Lung microvascular endothelial cell (primary cell): ENCODE measurements around the gene MYZAP. TPM values are rescaled to one million over a fixed set of nuclear protein-coding genes. Genes with fewer than 3 reads are reported as not detected.

Experiments used
- DNase-seq, 2 donors: peaks; one replicate each; pipeline versions ENCODE4 v3.0.0 to v3.0.0-alpha.2; 2010; ENCODE audit warnings: low read depth in 2 of 2
- total RNA-seq: library from RNA; depleted of rRNA; stranded (reverse); fragments of >200 nt; gene quantifications from 2 replicates; pipeline ENCODE4 v1.2.1, GENCODE V29; 2014

The MYZAP gene
- total RNA-seq, 1 donor from 2014 or later: 86.3 TPM

GRCh38 chr15:57657619-57658018 is 65.9 kb downstream of the MYZAP start:
- DNase-seq: no peak

- DNase-seq: no peak
These were observed 70.5 kb downstream of the MYZAP start for GRCh38 chr15:57662091-57662744.

GRCh38 chr15:57662802-57663201 is 71.1 kb downstream of the MYZAP start:
- DNase-seq: no peak

GRCh38 chr15:57663262-57663661 is 71.6 kb downstream of the MYZAP start:
- DNase-seq: no peak

GRCh38 chr15:57665194-57665593 is 73.5 kb downstream of the MYZAP start:
- DNase-seq: no peak

GRCh38 chr15:57665939-57666338 is 74.2 kb downstream of the MYZAP start:
- DNase-seq: no peak

GRCh38 chr15:57667171-57667849 is 75.6 kb downstream of the MYZAP start:
- DNase-seq: peak; percentile 58 to 66

GRCh38 chr15:57668016-57668415 is 76.3 kb downstream of the MYZAP start:
- no peak for DNase-seq

GRCh38 chr15:57671636-57672035 is 79.9 kb downstream of the MYZAP start:
- peak; percentile 24 to 32 for DNase-seq

GRCh38 chr15:57675481-57676181 is 83.9 kb downstream of the MYZAP start:
- no peak for DNase-seq

GRCh38 chr15:57676585-57676984 is 84.9 kb downstream of the MYZAP start:
- DNase-seq: no peak

- DNase-seq: no peak
These were observed 85.5 kb downstream of the MYZAP start for GRCh38 chr15:57677204-57677603.

GRCh38 chr15:57680021-57680420 is 88.3 kb downstream of the MYZAP start:
- peak in 1 of 2 donors; percentile 69 for DNase-seq

- peak in 1 of 2 donors; percentile 82 for DNase-seq
These were observed 89.3 kb downstream of the MYZAP start for GRCh38 chr15:57681011-57681410.

GRCh38 chr15:57683481-57683880 is 91.8 kb downstream of the MYZAP start:
- DNase-seq: no peak

GRCh38 chr15:57684491-57685151 is 92.9 kb downstream of the MYZAP start:
- no peak for DNase-seq

- DNase-seq: no peak
These were observed 93.8 kb downstream of the MYZAP start for GRCh38 chr15:57685306-57686095.

- DNase-seq: no peak
These were observed 95.0 kb downstream of the MYZAP start for GRCh38 chr15:57686657-57687056.

GRCh38 chr15:57690341-57690966 is 98.8 kb downstream of the MYZAP start:
- DNase-seq: no peak

- no peak for DNase-seq
These were observed 99.4 kb downstream of the MYZAP start for GRCh38 chr15:57691082-57691481.

- DNase-seq: peak in 1 of 2 donors; percentile 78
These were observed 101.0 kb downstream of the MYZAP start for GRCh38 chr15:57692709-57693108.
